Duodenal mucosa (tissue), 2 donors: ENCODE data around the gene POLD3.
A peak's percentile ranks its signal among the peaks of the same experiment; 100 is the strongest.

Experiments used
- H3K27ac ChIP-seq: one replicate; pipeline ENCODE4 v1.7.0; 2013; ENCODE audit warnings: low read depth, low read length
- H3K27me3 ChIP-seq, 2 donors: one replicate each; pipeline ENCODE4 v1.7.0; 2013; ENCODE audit warnings: low read length in 2 of 2, control low read depth in 1 of 2; ENCODE audit not compliant: insufficient read depth in 2 of 2, control insufficient read depth in 1 of 2
- H3K36me3 ChIP-seq, 2 donors: one replicate each; pipeline ENCODE4 v1.7.0; 2013; ENCODE audit warnings: low read length in 2 of 2, control low read depth in 1 of 2; ENCODE audit not compliant: insufficient read depth in 2 of 2, control insufficient read depth in 1 of 2
- H3K4me1 ChIP-seq, 2 donors: one replicate each; pipeline ENCODE4 v1.7.0; 2013; ENCODE audit warnings: low read length in 2 of 2, control low read depth in 1 of 2; ENCODE audit not compliant: insufficient read depth in 2 of 2, control insufficient read depth in 1 of 2
- H3K4me3 ChIP-seq, 2 donors: one replicate each; pipeline ENCODE4 v1.7.0; 2013; ENCODE audit warnings: low read length in 2 of 2, low read depth in 1 of 2
- H3K9ac ChIP-seq, 2 donors: one replicate each; pipeline ENCODE4 v1.7.0; 2013; ENCODE audit warnings: low read length in 2 of 2, low read depth in 1 of 2
- H3K9me3 ChIP-seq, 2 donors: one replicate each; pipeline ENCODE4 v1.7.0; 2013; ENCODE audit warnings: low read length in 2 of 2, control low read depth in 1 of 2; ENCODE audit not compliant: control insufficient read depth in 1 of 2

Gene POLD3

GRCh38 chr11:74683941-74684481, 91.6 kb downstream of the POLD3 start:
- Histone ChIP-seq H3K4me3 (peak overlapping the region; percentile 24 to 36), H3K9ac (peak overlapping the region in 1 of 2 donors; percentile 17), H3K36me3 (no peaks in the 10 kb centered on the region)

GRCh38 chr11:74684661-74685060, 92.3 kb downstream of the POLD3 start:
- no peaks in the 10 kb centered on the region for H3K36me3 ChIP-seq
- no peaks in the 10 kb centered on the region for H3K9me3 ChIP-seq
- H3K27ac ChIP-seq, result no peak overlapping the region
- H3K4me3 ChIP-seq, result no peak overlapping the region
- H3K27me3 ChIP-seq, result peaks cover 2 to 6% of the 10 kb centered on the region in 2 donors
- peaks cover 0 to 6% of the 10 kb centered on the region in 2 donors for H3K4me1 ChIP-seq
- no peak overlapping the region for H3K9ac ChIP-seq

More at GRCh38 chr11:74683941-74684481, 91.6 kb downstream of the POLD3 start:
- H3K9me3 ChIP-seq, result no peaks in the 10 kb centered on the region
- no peak overlapping the region for H3K27ac ChIP-seq
- H3K27me3 ChIP-seq, result peaks cover 2 to 6% of the 10 kb centered on the region in 2 donors
- peaks cover 0 to 6% of the 10 kb centered on the region in 2 donors for H3K4me1 ChIP-seq

GRCh38 chr11:74685338-74685737, 93.0 kb downstream of the POLD3 start:
- H3K4me1 ChIP-seq, result peaks cover 0 to 6% of the 10 kb centered on the region in 2 donors
- no peaks in the 10 kb centered on the region for H3K9me3 ChIP-seq
- no peaks in the 10 kb centered on the region for H3K36me3 ChIP-seq

GRCh38 chr11:74685905-74686304, 93.5 kb downstream of the POLD3 start:
- Histone ChIP-seq H3K27ac (no peak overlapping the region), H3K27me3 (peaks cover 2 to 6% of the 10 kb centered on the region in 2 donors), H3K36me3 (no peaks in the 10 kb centered on the region), H3K9ac (no peak overlapping the region), H3K4me1 (peaks cover 0 to 6% of the 10 kb centered on the region in 2 donors), H3K9me3 (no peaks in the 10 kb centered on the region), H3K4me3 (no peak overlapping the region)

More at GRCh38 chr11:74685338-74685737, 93.0 kb downstream of the POLD3 start:
- Histone ChIP-seq H3K27ac (no peak overlapping the region), H3K9ac (no peak overlapping the region), H3K27me3 (peaks cover 2 to 6% of the 10 kb centered on the region in 2 donors), H3K4me3 (no peak overlapping the region)

GRCh38 chr11:74686792-74687191, 94.4 kb downstream of the POLD3 start:
- no peak overlapping the region for H3K4me3 ChIP-seq
- no peaks in the 10 kb centered on the region for H3K36me3 ChIP-seq
- H3K4me1 ChIP-seq, result peaks cover 0 to 6% of the 10 kb centered on the region in 2 donors
- H3K27me3 ChIP-seq, result peaks cover 2 to 6% of the 10 kb centered on the region in 2 donors
- no peaks in the 10 kb centered on the region for H3K9me3 ChIP-seq
- no peak overlapping the region for H3K9ac ChIP-seq
- H3K27ac ChIP-seq, result no peak overlapping the region

GRCh38 chr11:74687237-74688023, 95.0 kb downstream of the POLD3 start:
- no peak overlapping the region for H3K9ac ChIP-seq
- H3K4me3 ChIP-seq, result no peak overlapping the region
- no peak overlapping the region for H3K27ac ChIP-seq
- H3K27me3 ChIP-seq, result peaks cover 2 to 6% of the 10 kb centered on the region in 2 donors
- no peaks in the 10 kb centered on the region for H3K9me3 ChIP-seq
- H3K4me1 ChIP-seq, result peaks cover 0 to 6% of the 10 kb centered on the region in 2 donors
- no peaks in the 10 kb centered on the region for H3K36me3 ChIP-seq

GRCh38 chr11:74689666-74690065, 97.3 kb downstream of the POLD3 start:
- no peaks in the 10 kb centered on the region for H3K27me3 ChIP-seq
- no peak overlapping the region for H3K27ac ChIP-seq
- no peaks in the 10 kb centered on the region for H3K4me1 ChIP-seq
- no peaks in the 10 kb centered on the region for H3K36me3 ChIP-seq
- no peaks in the 10 kb centered on the region for H3K9me3 ChIP-seq
- no peak overlapping the region for H3K9ac ChIP-seq
- H3K4me3 ChIP-seq, result no peak overlapping the region

GRCh38 chr11:74691755-74692154, 99.4 kb downstream of the POLD3 start:
- Histone ChIP-seq H3K4me1 (peaks cover 3 to 4% of the 10 kb centered on the region in 2 donors), H3K27me3 (no peaks in the 10 kb centered on the region), H3K9me3 (no peaks in the 10 kb centered on the region), H3K36me3 (no peaks in the 10 kb centered on the region), H3K4me3 (no peak overlapping the region), H3K27ac (no peak overlapping the region), H3K9ac (no peak overlapping the region)
